ENCODE data around the gene SFT2D2.

The SFT2D2 gene

GRCh38 chr1:168223681-168224540 lies 1.9 kb upstream of the SFT2D2 start:
- no peak overlapping the region for H3K4me3 ChIP-seq (ENCODE audit: low read depth, low read length)
- no peak for TF ChIP-seq CTCF (IDR thresholded peaks at IDR 0.05; ENCODE audit: low read depth, low read length)

- peak overlapping the region; percentile 93 for H3K4me3 ChIP-seq (ENCODE audit: low read depth, low read length)
- TF ChIP-seq CTCF (IDR thresholded peaks at IDR 0.05; ENCODE audit: low read depth, low read length): no peak
Measured at GRCh38 chr1:168224991-168225390, 813 bp upstream of the SFT2D2 start.

GRCh38 chr1:168227620-168228019 lies 1.8 kb downstream of the SFT2D2 start:
- H3K4me3 ChIP-seq (ENCODE audit: low read depth, low read length): peak overlapping the region; percentile 93
- TF ChIP-seq CTCF (IDR thresholded peaks at IDR 0.05; ENCODE audit: low read depth, low read length): no peak

GRCh38 chr1:168229893-168230292 lies 4.1 kb downstream of the SFT2D2 start:
- H3K4me3 ChIP-seq (ENCODE audit: low read depth, low read length): no peak overlapping the region
- TF ChIP-seq CTCF (IDR thresholded peaks at IDR 0.05; ENCODE audit: low read depth, low read length): no peak

GRCh38 chr1:168230709-168231108 lies 4.9 kb downstream of the SFT2D2 start:
- no peak overlapping the region for H3K4me3 ChIP-seq (ENCODE audit: low read depth, low read length)

GRCh38 chr1:168234846-168235547 lies 9.2 kb downstream of the SFT2D2 start:
- H3K4me3 ChIP-seq (ENCODE audit: low read depth, low read length): no peak overlapping the region
- TF ChIP-seq CTCF (IDR thresholded peaks at IDR 0.05; ENCODE audit: low read depth, low read length): peak; percentile 66

More at GRCh38 chr1:168230709-168231108, 4.9 kb downstream of the SFT2D2 start:
- TF ChIP-seq CTCF (IDR thresholded peaks at IDR 0.05; ENCODE audit: low read depth, low read length): no peak

- no peak overlapping the region for H3K4me3 ChIP-seq (ENCODE audit: low read depth, low read length)
- no peak for TF ChIP-seq CTCF (IDR thresholded peaks at IDR 0.05; ENCODE audit: low read depth, low read length)
Measured at GRCh38 chr1:168235548-168235885, 9.7 kb downstream of the SFT2D2 start.
